GM12878 (cell line): ENCODE results near the gene LIN7B. TPM values are rescaled to one million over a fixed set of nuclear protein-coding genes. Genes with fewer than 3 reads are reported as not detected.

Source experiments
- ATAC-seq: fragments of 200-7000 bp; cut with Tn5 transposase; 3 replicates; pipeline ENCODE4 v1.9.1; 2020; ENCODE audit warnings: mild to moderate bottlenecking, moderate library complexity
- BruUV-seq: library from RNA; stranded (reverse); fragments of 400-500 nt; replicated peaks from 2 replicates; lab custom pipeline; 2021; lab: Mats Ljungman, UMichigan
- CTCF ChIA-PET: fragments of 300-600 bp; sonication (Branson Sonifier 250); formaldehyde crosslinking; extraction: SDS; loops from one replicate; lab custom pipeline; 2021; ENCODE audit warnings: inconsistent platforms; lab: Yijun Ruan, JAX
- POLR2A ChIA-PET: fragments of 350-600 bp; formaldehyde crosslinking; extraction: SDS; loops from one replicate; lab custom pipeline; 2021; ENCODE audit warnings: inconsistent platforms; lab: Charles Lee
- RAD21 ChIA-PET: fragments of 300-600 bp; sonication (Branson Sonifier 250); formaldehyde crosslinking; loops from one replicate; lab custom pipeline; 2023; ENCODE audit warnings: antibody characterized with exemption; ENCODE audit not compliant: unreplicated experiment; lab: Charles Lee
- SMC1A ChIA-PET: fragments of 300-600 bp; sonication (Branson Sonifier 250); formaldehyde crosslinking; loops from one replicate; lab custom pipeline; 2023; ENCODE audit not compliant: unreplicated experiment, uncharacterized antibody; lab: Charles Lee
- DNase-seq: peaks from one replicate; pipeline ENCODE4 v3.0.0-alpha.2; 2011; ENCODE audit warnings: low read depth, low spot score
- FAIRE-seq: peaks from 3 replicates; lab custom pipeline; 2011; peaks lifted over from hg19 to GRCh38; lab: Jason Lieb, UNC
- H2AFZ ChIP-seq: 2 replicates; pipeline ENCODE4 v1.6.0; 2011; ENCODE audit warnings: low read depth, low read length, control low read depth; ENCODE audit not compliant: control insufficient read depth
- H3K27ac ChIP-seq: 2 replicates; pipeline ENCODE4 v1.5.1; 2011; ENCODE audit warnings: control low read depth; ENCODE audit not compliant: control insufficient read depth, insufficient read depth
- H3K27me3 ChIP-seq, 2 experiments: replicated peaks in 1 of 2; 2 replicates each; pipeline versions ENCODE4 v1.6.0 to v1.6.1; 2011; ENCODE audit warnings: low read length in 1 of 2; ENCODE audit not compliant: control insufficient read depth in 2 of 2, insufficient read depth in 2 of 2
- H3K36me3 ChIP-seq, 2 experiments: 2 replicates each; pipeline ENCODE4 v1.5.1; 2011; ENCODE audit warnings: low read length in 1 of 2; ENCODE audit not compliant: control insufficient read depth in 2 of 2, insufficient read depth in 2 of 2
- H3K4me1 ChIP-seq: 2 replicates; pipeline ENCODE4 v1.6.1; 2011; ENCODE audit warnings: mild to moderate bottlenecking, low read length, moderate library complexity, mixed read lengths; ENCODE audit not compliant: control insufficient read depth, insufficient read depth
- H3K4me2 ChIP-seq: 2 replicates; pipeline ENCODE4 v1.6.0; 2011; ENCODE audit warnings: control low read depth; ENCODE audit not compliant: control insufficient read depth, insufficient read depth
- H3K4me3 ChIP-seq: fragments of 200-600 bp; sonication (generic); 2 replicates; pipeline ENCODE4 v1.5.1; 2016
- H3K79me2 ChIP-seq: 2 replicates; pipeline ENCODE4 v1.6.0; 2011; ENCODE audit warnings: low read length; ENCODE audit not compliant: control insufficient read depth, insufficient read depth
- H3K9ac ChIP-seq: 2 replicates; pipeline ENCODE4 v1.8.0; 2011; ENCODE audit warnings: low read length, control low read depth, mixed read lengths; ENCODE audit not compliant: control insufficient read depth, insufficient read depth
- H3K9me3 ChIP-seq: replicated peaks from 3 replicates; pipeline ENCODE4 v1.5.1; 2011; ENCODE audit warnings: mild to moderate bottlenecking, low read length; ENCODE audit not compliant: control insufficient read depth, insufficient read depth
- H4K20me1 ChIP-seq: 2 replicates; pipeline ENCODE4 v1.6.0; 2011; ENCODE audit not compliant: control insufficient read depth, insufficient read depth
- E4F1 ChIP-seq: fragments of 450-650 bp; IDR thresholded peaks from 2 replicates; pipeline ENCODE4 v1.6.1; 2018; ENCODE audit warnings: borderline replicate concordance, mild to moderate bottlenecking; ENCODE audit not compliant: partially characterized antibody
- FOS ChIP-seq: IDR thresholded peaks from 3 replicates; pipeline ENCODE4 v1.6.1; 2011; ENCODE audit warnings: borderline replicate concordance; ENCODE audit not compliant: insufficient read length; ENCODE audit errors: extremely low read depth
- HCFC1 ChIP-seq: fragments of 150-350 bp; IDR thresholded peaks from 2 replicates; pipeline ENCODE4 v1.6.1; 2014; ENCODE audit warnings: low read length
- HDGF ChIP-seq: fragments of 450-650 bp; IDR thresholded peaks from 2 replicates; pipeline ENCODE4 v1.6.1; 2016; ENCODE audit warnings: antibody characterized with exemption
- KLF5 ChIP-seq: fragments of 450-650 bp; IDR thresholded peaks from 2 replicates; pipeline ENCODE4 v1.6.1; 2014; ENCODE audit warnings: mild to moderate bottlenecking; ENCODE audit not compliant: partially characterized antibody
- MXI1 ChIP-seq: fragments of 150-350 bp; IDR thresholded peaks from 2 replicates; pipeline ENCODE4 v1.6.1; 2011; ENCODE audit warnings: low read depth, mild to moderate bottlenecking, inconsistent platforms, low read length, improper control_type of control experiment
- POLR2AphosphoS2 ChIP-seq: IDR thresholded peaks from 2 replicates; pipeline ENCODE4 v1.6.1; 2011; ENCODE audit warnings: low read depth, mild to moderate bottlenecking, low read length, improper control_type of control experiment, moderate library complexity
- SMAD5 ChIP-seq: IDR thresholded peaks from 2 replicates; pipeline ENCODE4 v1.6.1; 2016; ENCODE audit warnings: antibody characterized with exemption, low read depth
- SP1 ChIP-seq: IDR thresholded peaks from one replicate; pipeline ENCODE4 v1.6.1; 2011; ENCODE audit warnings: low read depth, low read length
- SREBF1 ChIP-seq: IDR thresholded peaks from 2 replicates; pipeline ENCODE4 v1.6.1; 2012; ENCODE audit warnings: mild to moderate bottlenecking, low read length
- STAT3 ChIP-seq: IDR thresholded peaks from 2 replicates; pipeline ENCODE4 v1.6.1; 2011; ENCODE audit warnings: low read depth, low read length, improper control_type of control experiment
- ZBTB40 ChIP-seq: fragments of 450-650 bp; IDR thresholded peaks from 2 replicates; pipeline ENCODE4 v1.6.1; 2016; ENCODE audit warnings: mild to moderate bottlenecking, moderate library complexity, borderline replicate concordance
- ZNF687 ChIP-seq: fragments of 450-650 bp; IDR thresholded peaks from 2 replicates; pipeline ENCODE4 v1.6.1; 2017; ENCODE audit warnings: mild to moderate bottlenecking, moderate library complexity
- WGBS: methylation state at CpG from one replicate; pipeline ENCODE4 v1.1.6; 2016; ENCODE audit warnings: low lambda C conversion rate; ENCODE audit not compliant: insufficient replicate concordance, insufficient coverage; ENCODE audit errors: missing lambda C conversion rate; 5-methylcytosine and 5-hydroxymethylcytosine counted together
- in situ Hi-C: fragments of 300-500 bp; cut with MboI; formaldehyde crosslinking; loops from 9 replicates; pipeline ENCODE4 v1.14.3; 2018; ENCODE audit warnings: mixed read lengths
- intact Hi-C: fragments of 100-400 bp; cut with micrococcal nuclease; formaldehyde crosslinking; loops from one replicate; pipeline ENCODE4 v1.14.2; 2022; ENCODE audit not compliant: unreplicated experiment
- polyA plus RNA-seq, 11 experiments: library from polyadenylated mRNA; depleted of rRNA in 4 of 11; unstranded in 6 of 11; stranded (reverse) in 5 of 11; fragments of >200 nt; fragmentation: Nextera tagmentation in 4 of 11; fragmentation: Illumina TruSeq in 1 of 11; extraction: Ambion mirVana in 4 of 11; extraction: Trizol in 1 of 11; gene quantifications; 1 replicate in 1 of 11; 2 replicates in 10 of 11; pipeline versions ENCODE4 v1.2.1 to v1.2.3, GENCODE V29; 2011 to 2016; ENCODE audit warnings: inconsistent platforms in 2 of 11, missing spikeins in 2 of 11, low read depth in 1 of 11
- total RNA-seq, 4 experiments: library from RNA; depleted of rRNA in 3 of 4; stranded (reverse); fragments of >200 nt in 3 of 4; fragmentation: Illumina TruSeq in 1 of 4; extraction: Trizol in 1 of 4; gene quantifications; 2 replicates each; pipeline versions ENCODE4 v1.2.1 to v1.2.3, GENCODE V29; 2013 to 2021

Gene LIN7B
- total and polyA plus RNA-seq, 10 of the 15 experiments (the other 5 are each of a cell fraction or from before 2014, with no cell fraction given): 0.15 to 3.5 (median 1.6) TPM; not detected in 2

DNA sequence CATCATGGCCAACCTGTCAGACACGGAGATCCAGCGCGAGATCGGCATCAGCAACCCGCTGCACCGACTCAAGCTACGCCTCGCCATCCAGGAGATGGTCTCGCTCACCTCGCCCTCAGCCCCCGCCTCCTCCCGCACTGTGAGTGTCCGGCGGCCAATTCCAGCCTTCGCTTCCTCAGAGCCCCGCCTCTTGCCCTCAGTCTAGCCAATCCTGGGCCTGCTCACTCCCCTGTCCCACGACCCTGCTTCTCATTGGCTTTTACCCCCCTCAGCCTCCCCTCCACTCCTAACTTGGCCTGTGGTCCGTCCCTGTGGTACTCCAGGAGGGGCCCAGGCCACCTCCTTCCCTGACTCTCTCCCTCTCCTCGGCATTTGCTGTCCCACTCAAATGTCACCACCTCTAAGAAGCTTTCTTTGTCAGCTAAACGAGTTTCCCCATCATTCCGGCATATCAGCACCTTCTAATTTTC is 28.7 kb downstream of the LIN7B start:
- Histone ChIP-seq H3K27me3 (no peaks in the 10 kb centered on the region; a peak in 1 of 4 replicates), H3K9me3 (no peaks in the 10 kb centered on the region; the same call in 2 of the 3 replicates), H3K36me3 (no peaks in the 10 kb centered on the region), H3K4me2 (peak overlapping the region; percentile 77), H3K4me3 (no peak overlapping the region; the same call in 1 of the 2 replicates), H4K20me1 (no peaks in the 10 kb centered on the region), H3K79me2 (no peaks in the 10 kb centered on the region), H3K9ac (no peak overlapping the region), H3K27ac (no peak overlapping the region), H2AFZ (peak overlapping the region; percentile 51), H3K4me1 (no peaks in the 10 kb centered on the region; the same call in 1 of the 2 replicates)
- ChIA-PET POLR2A (no interaction called here), SMC1A (no interaction called here), CTCF (interaction anchor here (0.7 to 3.6 kb wide), 4 partner anchors 29 to 56 kb away, joined by 3 to 14 read pairs (median 4); partner anchors contain the start of gene LIN7B), RAD21 (no interaction called here)
- BruUV-seq: no TSS peak
- 11% methylated on average over 21 of the region's 21 CpGs for WGBS
- intact Hi-C loops (no loop called here), in situ Hi-C loops (no loop called here)
- ATAC-seq: peak; percentile 92
- FAIRE-seq: peak; percentile 75
- DNase-seq: no peak
- TF ChIP-seq ZBTB40: no peak
- no peak for TF ChIP-seq STAT3
- no peak for TF ChIP-seq E4F1
- TF ChIP-seq KLF5: no peak
- TF ChIP-seq ZNF687: no peak
- TF ChIP-seq POLR2AphosphoS2: no peak
- TF ChIP-seq FOS: peak; percentile 14
- peak; percentile 84 for TF ChIP-seq SP1
- peak; percentile 63; the same call in 1 of the 2 replicates for TF ChIP-seq HDGF
- no peak for TF ChIP-seq MXI1
- no peak for TF ChIP-seq SREBF1
- no peak for TF ChIP-seq SMAD5
- TF ChIP-seq HCFC1: no peak
